Measurements from ENCODE around the gene SGIP1.
"Not testable (repeated sequence)": the region's sequence is repeated elsewhere in the genome, so short reads cannot be mapped to it uniquely, and the experiment has no call there.

Gene SGIP1

DNA sequence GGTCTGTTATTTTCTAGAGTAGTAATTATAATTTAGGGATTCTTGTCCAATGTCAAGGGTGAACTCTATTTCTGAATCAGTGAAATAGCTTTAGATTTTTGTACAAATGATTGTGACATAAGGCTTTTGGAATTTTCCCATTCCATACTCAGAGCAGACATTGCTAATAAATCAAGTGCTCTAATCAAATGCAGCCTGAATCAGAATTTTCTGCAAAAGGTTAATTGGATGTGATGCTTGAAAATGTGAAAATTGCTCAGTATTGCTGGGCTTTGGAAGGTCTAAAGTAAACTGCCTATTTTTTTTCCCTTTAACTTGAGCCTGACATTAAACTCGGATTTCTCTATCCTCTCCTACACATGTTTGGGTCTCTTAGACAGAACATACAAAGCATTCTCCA, 23.2 kb downstream of the SGIP1 start:
- DNase-seq (ENCODE audit: low spot score), result no peak

DNA sequence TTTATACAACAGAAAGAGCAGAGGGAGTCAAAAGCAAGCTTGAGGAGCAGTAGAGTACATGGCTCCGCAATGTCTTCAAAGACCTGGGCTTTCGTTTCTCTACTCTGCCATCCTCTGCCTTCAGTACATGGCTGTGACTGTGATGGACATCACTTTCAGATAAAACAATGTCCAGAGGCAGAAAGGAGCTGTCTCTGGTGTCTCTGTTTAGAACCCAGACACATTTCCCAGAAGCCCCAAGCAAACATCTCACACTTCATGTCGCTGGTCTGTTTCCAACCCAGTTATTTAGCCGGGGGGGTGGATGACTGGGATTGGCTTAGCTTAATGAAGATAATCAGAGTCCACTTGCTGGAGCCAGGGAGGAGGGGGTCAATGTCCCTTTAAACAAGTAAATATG, 25.6 kb downstream of the SGIP1 start:
- DNase-seq (ENCODE audit: low spot score), result no peak

DNA sequence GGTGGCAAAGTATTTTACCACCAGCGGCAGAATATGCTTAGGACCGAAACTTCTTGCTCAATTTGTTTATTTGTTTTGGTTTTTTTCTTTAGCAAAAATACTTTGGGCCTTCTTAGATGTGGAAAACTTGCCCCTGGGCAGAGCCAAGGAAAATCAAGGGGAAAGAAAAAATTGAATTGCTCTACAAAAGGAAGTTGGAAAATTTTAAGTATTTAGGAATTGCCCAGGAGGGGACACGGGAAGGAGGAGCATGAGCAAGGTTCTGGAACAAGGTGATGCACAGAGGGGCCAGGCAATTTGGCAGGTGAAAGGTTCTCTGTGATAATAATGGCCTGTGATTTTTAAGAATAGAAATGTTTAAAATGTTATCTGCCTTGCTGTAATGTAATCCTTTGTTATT, 28.6 kb downstream of the SGIP1 start:
- DNase-seq (ENCODE audit: low spot score), result no peak

DNA sequence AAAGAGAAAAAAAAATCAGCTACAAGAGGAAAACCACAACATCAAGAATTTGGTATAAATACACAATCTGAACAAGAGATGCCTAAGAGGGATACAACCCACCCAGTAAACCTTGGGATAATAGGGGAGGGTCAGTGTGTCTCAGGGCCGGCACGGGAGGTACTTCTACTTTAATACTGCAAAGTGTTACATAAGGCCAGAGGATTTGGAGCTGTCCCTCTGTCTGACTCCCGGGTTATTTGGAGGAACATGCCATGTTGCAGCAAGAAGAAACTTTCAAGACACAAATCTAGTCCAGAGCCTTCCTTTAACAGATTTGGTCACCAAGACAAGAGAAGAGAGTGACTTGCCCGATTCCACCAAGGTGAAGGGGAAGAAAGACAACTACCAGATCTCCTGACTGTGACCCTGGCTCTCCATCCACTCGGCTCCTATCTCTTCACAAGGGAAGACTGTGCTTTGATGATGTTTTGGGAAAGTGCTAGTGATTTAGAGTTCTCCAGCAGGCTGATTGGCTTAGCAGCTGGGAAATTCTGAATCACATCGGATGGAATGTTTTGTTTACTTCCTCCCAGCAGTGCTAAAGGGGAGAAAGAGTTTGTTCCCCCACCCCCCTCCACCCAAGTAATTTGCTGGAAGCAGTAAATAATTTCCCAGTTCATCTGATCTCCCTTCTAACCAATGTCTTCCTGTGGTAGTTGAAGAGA, 29.3 kb downstream of the SGIP1 start:
- no peak for DNase-seq (ENCODE audit: low spot score)

DNA sequence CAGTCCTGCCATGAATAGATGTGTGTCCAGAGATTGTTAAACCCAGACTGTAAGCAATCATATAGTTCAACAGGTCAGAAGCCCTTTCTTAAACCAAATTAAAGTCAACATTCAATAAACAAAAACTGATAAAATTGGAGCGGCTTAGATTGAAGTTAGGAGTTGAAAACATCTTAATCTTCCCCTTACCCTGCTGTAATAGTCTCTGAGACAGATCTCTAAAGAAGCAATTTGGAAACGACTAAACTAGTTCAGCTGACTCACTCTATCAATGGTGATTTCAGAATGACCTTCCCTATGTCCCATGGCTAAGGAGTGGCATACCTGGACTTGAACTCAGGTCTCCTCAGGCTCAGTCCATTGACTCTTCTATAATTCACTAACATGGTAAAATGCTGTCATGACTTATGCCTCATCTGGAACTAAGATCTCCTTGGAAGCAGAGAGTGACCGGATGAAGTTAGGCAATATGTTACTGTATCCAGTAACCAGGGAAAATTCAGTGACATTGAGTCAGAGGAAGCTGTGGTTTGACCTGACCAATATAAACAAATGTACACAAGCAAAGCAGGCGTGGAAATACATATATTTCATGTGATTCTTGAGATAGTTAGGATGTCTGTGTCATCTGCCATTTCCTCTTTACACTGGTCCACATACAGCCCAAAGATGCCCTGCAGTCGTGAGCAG, 30.1 kb downstream of the SGIP1 start:
- no peak for DNase-seq (ENCODE audit: low spot score)

DNA sequence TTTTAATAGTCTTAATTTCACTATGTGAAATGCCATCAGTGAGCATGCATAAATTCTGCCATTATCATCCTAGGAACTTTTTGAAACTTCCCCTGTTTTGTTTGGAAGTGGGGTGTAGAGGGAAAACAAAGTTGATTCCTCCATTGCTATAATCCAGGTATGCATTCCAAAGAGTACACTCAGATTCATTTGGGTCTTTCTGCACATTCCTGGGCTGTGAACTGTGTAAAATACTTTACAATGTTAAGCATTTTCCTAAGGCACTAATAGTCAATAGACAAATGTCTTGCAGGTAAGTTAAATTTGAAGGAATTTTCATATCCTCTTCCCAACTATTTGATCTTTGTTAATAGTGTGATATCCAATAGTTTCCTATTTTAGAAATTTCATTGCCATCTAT, 36.2 kb downstream of the SGIP1 start:
- no peak for DNase-seq (ENCODE audit: low spot score)

DNA sequence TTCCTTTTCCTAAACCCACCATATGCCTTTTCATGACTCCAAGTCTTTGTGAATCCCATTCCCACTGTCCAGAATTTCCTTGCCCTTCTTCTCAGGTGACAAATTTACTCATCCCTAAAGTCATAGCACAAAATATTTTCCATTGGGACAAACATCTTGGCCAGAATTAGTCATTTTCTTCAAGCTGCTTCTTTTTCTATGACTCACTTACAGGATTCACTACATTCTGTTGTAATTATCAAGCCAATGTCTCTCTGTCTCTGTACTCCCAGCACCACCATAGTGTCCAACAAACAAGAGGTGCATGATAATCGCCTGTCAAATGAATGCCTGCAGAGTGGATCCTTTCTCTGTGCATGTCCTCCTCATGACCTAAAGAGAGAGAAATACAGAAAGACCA, 37.8 kb downstream of the SGIP1 start:
- no peak for DNase-seq (ENCODE audit: low spot score)

DNA sequence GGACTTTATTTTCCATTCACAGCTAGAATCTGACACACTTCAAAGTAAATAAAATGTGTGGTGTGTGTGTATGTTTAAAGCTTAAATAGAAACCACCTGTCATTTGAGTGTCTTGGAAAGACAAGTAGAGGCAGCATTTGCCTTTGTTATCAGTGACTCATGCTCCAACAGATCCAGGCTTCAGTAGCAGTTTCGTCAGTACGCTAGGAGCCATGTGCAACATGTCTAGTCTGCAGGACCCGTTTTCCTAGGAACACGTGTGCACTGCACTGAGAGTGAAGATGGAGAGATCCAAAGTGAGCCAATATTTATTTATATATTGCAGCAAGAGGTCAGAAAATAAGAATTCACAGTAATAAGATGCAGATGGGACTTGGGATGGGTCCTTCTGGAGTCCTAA, 41.8 kb downstream of the SGIP1 start:
- no peak for DNase-seq (ENCODE audit: low spot score)

DNA sequence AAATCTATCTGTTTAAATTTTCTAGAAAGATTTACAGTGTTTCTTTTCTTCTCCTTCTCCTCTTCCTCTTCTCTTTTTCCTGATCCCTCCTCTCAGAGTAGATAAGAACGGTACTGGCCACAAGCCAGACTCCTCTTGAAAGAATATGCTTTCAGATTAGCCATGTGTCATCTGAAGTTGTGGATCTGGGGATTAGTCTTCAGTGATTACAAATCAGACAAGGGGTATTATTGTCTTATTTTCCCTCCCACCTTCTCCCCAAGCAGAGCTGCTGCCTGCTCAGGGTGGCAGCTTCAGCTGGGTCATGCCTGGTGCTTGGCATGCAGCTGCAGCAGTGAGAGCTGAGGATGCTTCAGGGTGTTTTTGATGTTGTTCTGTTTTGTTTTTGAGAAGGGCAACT, 42.7 kb downstream of the SGIP1 start:
- DNase-seq (ENCODE audit: low spot score), result no peak

DNA sequence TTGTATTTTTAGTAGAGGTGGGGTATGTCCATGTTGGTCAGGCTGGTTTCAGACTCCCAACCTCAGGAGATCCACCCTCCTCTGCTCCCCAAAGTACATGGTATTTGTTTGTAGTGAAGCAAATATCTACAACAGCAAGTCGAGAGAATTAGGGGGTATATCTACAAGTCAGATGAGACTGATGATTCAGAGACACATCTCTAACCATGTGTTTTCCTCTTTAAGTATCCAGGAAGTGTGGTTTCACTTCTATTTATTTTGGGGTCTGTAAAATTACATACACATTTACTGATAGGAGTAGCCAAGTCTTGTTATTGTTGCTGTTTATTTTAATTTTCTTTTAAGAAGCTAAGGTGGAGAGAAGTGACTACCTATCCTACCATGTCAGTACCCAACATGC, 44.9 kb downstream of the SGIP1 start:
- DNase-seq (ENCODE audit: low spot score), result no peak

DNA sequence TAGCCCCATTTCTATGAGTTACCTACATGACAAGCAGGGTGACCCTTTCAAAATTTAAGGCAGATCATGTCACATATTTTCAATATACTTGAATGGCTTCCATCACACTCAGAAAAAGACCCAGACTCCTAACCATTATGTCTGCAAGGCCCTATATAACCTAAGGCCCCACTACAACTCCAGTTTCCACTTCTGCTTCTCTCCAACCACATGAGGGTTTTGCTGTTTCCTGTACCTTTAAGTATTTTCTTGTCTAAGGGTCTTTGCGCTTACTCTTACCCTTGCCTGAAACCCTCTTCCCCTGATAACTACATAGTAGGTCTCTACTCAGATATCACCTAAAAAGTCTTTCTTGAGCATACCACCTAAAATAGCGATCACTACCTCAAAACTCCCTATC, 46.1 kb downstream of the SGIP1 start:
- no peak for DNase-seq (ENCODE audit: low spot score)

DNA sequence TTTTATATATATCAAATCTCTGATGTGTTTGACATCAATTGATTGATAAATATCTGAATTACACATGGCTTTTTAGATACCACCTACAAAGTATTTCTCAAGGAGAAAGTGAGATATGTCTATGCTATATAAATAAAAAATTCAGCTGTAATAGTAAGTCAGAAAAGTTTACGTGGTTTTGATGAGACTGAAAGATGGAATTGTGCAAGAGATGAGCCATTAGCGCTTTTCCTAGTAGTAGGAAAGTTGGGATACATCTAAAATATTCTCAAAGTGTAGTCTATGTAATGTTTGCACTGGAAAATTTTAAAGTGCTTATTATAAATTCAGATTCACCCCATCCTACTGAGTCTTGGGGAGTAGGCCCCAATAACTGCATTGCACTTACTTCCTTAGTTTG, 49.1 kb downstream of the SGIP1 start:
- DNase-seq (ENCODE audit: low spot score), result no peak

DNA sequence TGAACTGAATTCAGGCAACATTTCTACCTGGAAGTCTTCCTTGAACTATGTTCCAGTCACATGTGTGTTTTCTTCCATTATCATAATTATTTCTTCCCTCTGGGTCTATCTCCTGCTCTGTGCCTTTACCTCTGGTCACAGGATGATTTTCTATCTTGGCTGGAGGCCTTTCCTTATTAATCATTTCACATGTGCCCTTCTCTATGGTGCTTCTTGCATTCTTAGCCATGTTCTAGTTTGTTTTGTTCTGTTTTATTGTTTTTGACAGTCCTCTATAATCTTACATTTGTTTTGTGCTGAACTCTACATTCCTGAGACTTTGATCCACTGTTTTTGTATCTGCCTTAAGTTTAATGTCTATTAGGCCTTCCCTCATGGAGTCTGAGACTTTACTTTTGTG, 51.0 kb downstream of the SGIP1 start:
- DNase-seq (ENCODE audit: low spot score), result no peak

DNA sequence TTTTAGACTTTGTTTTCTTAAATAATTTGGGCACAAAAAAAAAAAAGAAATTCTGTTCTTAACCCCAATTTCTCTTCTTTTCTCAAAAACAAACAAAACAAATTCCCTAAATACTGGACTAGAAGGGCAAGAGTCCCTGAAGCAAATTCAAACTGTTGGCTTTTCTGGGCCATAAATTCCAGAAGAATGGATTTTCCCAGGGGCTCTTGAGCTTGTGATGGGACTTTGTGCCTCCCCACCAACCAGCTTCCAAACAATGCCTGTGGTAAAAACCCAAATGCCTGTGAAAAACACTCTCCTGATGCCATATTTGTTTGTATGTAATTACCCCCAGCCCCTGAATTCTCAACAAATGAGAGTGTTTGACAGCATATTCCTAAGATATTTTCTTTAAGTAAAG, 55.4 kb downstream of the SGIP1 start:
- no peak for DNase-seq (ENCODE audit: low spot score)

DNA sequence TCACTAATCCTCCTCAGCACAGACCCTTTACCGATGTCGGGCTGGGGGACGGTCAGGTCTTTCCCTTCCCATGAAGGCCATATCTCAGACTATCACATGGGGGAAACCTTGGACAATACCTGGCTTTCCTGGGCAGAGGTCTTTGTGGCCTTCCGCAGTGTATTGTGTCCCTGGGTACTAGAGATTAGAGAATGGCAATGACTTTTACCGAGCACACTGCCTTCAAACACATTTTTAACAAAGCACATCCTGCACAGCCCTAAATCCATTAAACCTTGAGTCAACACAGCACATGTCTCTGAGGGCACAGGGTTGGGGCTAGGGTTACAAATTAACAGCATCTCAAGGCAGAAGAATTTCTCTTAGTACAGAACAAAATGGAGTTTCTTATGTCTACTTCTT, 58.2 kb downstream of the SGIP1 start:
- DNase-seq (ENCODE audit: low spot score), result not testable (repeated sequence)

DNA sequence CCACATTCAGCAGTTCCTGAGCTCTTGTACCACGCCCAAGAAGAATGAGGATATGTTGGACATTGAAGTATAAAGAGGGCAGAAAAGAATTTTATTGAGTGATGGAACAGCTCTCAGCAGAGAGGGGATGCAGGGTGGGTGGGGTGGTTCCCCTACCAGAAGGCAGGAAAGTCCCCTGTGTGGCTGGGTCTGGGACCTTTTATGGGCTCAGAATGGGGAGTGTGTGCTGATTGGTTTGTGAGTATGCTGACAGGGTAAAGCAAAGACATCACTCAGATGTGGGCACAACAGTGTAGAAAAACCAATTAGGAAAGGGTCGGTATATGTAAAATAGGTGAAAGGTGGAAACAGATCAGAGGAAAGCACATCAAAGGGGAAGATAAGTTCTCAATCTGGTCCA, 62.2 kb downstream of the SGIP1 start:
- no peak for DNase-seq (ENCODE audit: low spot score)

DNA sequence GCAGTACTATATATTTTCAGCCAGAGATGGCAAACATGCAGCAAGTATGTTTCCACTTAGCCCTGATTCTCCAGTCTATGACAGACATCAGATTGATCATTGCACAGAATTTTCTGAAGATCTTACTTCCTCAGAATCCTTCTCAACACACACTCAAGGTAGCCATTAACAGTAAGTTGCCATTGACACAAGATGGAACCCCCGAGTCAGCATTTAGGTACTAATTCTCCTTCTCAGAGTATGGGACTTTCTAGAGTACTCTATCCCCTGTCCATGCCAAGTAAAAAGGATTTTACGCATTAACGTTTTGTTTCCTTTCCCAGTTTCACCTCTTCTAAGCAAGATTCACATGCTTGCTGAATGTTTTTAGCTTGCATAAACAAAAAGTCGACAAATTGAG, 63.5 kb downstream of the SGIP1 start:
- DNase-seq (ENCODE audit: low spot score), result no peak

DNA sequence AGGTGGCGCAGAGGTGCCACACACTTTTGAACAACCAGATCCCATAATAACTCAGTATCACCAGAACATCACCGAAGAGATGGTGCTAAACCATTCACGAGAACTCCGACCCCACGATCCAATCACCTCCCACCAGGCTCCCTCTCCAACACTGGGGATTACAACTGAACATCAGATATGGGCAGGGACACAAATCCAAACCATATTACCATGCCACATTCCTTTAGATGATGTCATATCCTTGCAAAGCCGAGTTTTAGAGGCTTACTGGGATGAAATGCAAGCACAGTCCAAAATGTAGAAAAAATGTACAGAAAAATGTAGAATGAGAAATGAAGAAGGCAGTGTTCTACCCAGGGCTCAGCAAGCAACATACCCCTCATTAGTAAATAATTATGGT, 64.7 kb downstream of the SGIP1 start:
- DNase-seq (ENCODE audit: low spot score), result no peak

DNA sequence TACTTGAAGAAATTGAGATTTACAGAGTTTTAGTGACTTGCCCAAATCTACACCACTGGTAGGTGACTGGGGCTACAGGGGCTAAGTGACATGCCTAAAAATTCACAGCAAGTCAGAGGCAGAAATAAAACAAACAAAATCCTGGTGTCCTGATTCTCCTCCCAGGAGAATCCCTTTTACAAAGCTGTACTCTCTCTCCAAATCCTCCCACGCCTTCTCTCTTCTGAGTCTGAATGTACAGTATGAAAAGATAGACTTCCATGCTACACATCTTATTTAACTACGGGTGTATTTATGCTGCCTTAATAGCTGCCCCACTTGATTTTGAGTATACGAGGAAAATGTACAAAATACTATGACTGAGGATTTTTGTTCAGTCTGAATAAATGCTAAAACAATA, 65.4 kb downstream of the SGIP1 start:
- no peak for DNase-seq (ENCODE audit: low spot score)

DNA sequence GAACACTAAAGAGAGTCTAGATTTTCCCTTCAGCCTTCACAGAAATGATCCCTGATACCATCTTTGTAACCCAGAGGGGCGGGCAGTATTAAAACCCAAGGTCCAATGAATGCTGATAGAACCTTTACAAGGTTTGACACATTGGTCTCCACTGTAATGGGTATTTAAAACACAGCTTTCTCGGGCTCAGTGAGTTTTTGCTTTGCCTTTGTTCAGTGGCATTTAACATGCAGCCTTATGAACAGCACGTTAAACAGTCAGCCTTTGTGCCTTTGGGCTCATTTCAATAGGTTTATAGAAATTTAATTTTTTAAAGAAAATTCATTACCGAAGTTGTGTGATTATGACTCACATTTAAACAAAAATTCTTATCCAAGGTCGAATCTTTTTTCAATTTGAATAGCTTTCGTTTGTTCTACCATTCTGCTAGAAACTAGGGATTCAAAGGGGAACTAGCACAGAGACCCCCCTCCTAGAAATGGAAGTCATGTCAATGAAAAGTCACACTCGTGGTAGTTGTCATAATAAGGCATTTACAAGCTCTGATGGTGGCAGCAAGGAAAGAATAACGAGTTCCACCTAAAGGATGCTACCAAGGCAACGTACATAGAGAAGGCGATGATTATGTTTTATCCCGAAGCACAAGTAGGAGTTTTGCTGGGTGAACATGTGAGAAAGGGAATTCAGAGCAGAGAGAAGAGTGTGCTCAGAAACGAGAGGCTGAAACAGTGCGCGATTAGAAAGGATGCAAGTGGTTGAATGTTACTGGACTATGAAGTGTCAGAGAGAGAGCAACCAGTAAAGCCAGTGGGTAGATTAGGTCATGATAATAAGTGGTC, 66.2 kb downstream of the SGIP1 start:
- DNase-seq (ENCODE audit: low spot score), result no peak

DNA sequence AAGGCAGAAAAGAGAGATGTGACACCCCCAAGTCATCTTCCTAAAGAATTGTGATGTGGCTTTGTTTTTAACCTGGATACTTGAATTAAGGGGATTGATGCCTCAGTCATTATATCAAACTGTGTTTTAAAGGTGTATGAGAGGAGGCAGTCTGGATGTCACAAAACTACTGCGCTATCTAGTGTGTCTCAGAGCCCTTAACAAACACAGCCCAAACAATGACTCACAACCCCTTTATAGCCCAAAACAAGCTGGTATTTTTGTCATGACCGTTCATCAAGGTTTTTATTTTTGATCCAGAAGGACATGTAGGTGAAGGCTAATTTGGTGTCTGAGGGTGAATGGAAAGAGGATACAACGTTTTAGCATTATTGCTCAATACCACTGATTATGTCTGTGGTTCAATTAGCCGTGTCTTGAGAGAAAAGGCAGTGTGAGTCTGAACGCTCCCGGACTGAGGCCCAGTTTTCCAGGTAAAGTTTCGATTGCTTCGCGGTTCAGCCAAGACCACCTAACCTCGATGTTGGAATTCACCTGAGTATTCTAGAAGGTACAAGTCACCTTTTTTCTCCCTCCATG, 71.6 kb downstream of the SGIP1 start:
- no peak for DNase-seq (ENCODE audit: low spot score)

DNA sequence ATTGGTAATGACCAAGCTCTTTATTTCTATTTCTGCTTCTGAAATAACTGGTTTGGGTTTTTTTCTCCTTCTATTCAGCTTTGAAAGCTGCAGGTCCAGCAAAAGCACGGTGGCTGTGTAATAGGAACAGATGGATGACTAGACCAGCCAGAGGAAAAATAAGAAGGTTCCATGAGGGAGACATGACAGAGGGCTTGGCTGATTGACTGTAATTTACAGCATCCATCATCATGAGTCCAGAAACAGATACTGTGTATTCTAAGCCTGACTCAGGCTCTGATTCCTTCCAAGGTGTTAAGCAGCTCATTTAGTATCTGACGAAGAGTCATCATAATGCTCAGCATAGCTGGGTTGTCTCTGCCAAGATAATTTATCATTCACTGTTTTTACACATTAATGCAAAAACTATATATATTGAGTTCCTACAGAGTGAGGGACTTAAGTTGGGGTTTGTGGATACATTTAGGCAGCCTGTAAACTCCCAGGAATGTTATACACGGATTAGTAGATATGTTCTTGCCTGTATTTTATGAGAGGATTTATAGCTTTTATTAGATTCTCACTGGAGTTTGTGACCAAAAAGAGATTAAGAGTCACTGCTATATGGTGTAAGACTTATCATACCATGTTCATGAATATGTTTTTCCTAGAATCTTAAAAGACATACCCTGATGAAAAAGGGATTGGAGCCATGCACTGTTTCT, 72.6 kb downstream of the SGIP1 start:
- no peak for DNase-seq (ENCODE audit: low spot score)

All from activated CD4-positive, alpha-beta T cell treated with anti-CD3 and anti-CD28 coated beads, Interleukin-2, Interleukin-4, amounts not matched to agents 100 ng/mL and 50 ng/mL, durations not matched to agents 16 hours and 8 hours (primary cell).